IPS-NIHi11 (cell line): ENCODE results near the gene SSTR3.

ENCODE experiments used
- DNase-seq: peaks from one replicate; pipeline ENCODE4 v3.0.0; 2012; ENCODE audit warnings: mixed read lengths, low spot score

SSTR3 gene

GRCh38 chr22:37229012-37229804 lies 16.9 kb upstream of the SSTR3 start:
- no peak for DNase-seq

- no peak for DNase-seq
Measured at GRCh38 chr22:37228106-37229011, 16.1 kb upstream of the SSTR3 start.

- no peak for DNase-seq
Measured at GRCh38 chr22:37226514-37226913, 14.2 kb upstream of the SSTR3 start.

GRCh38 chr22:37226087-37226486 lies 13.8 kb upstream of the SSTR3 start:
- DNase-seq: no peak

GRCh38 chr22:37225481-37225880 lies 13.2 kb upstream of the SSTR3 start:
- no peak for DNase-seq

- no peak for DNase-seq
Measured at GRCh38 chr22:37224757-37225420, 12.6 kb upstream of the SSTR3 start.

- DNase-seq: no peak
Measured at GRCh38 chr22:37223965-37224551, 11.8 kb upstream of the SSTR3 start.

GRCh38 chr22:37222440-37222971 lies 10.2 kb upstream of the SSTR3 start:
- DNase-seq: no peak

- DNase-seq: no peak
Measured at GRCh38 chr22:37221424-37222333, 9.4 kb upstream of the SSTR3 start.

- DNase-seq: no peak
Measured at GRCh38 chr22:37220543-37220981, 8.3 kb upstream of the SSTR3 start.

GRCh38 chr22:37219533-37219932 lies 7.3 kb upstream of the SSTR3 start:
- DNase-seq: no peak

GRCh38 chr22:37218771-37219411 lies 6.6 kb upstream of the SSTR3 start:
- no peak for DNase-seq

- DNase-seq: no peak
Measured at GRCh38 chr22:37218399-37218770, 6.1 kb upstream of the SSTR3 start.

- DNase-seq: no peak
Measured at GRCh38 chr22:37215890-37216289, 3.6 kb upstream of the SSTR3 start.

- DNase-seq: no peak
Measured at GRCh38 chr22:37214731-37215030, 2.4 kb upstream of the SSTR3 start.

- no peak for DNase-seq
Measured at GRCh38 chr22:37213941-37214730, 1.9 kb upstream of the SSTR3 start.

GRCh38 chr22:37213218-37213855 lies 1.1 kb upstream of the SSTR3 start:
- no peak for DNase-seq

GRCh38 chr22:37211866-37212173 lies 457 bp downstream of the SSTR3 start:
- no peak for DNase-seq

GRCh38 chr22:37211075-37211865 lies 1.0 kb downstream of the SSTR3 start:
- DNase-seq: no peak
